Loucy (cell line): ENCODE measurements around the gene HMG20B.

Experiments
- EZH2phosphoT487 ChIP-seq: fragments of 200-600 bp; IDR thresholded peaks from 2 replicates; pipeline ENCODE4 v1.6.1; 2018; ENCODE audit warnings: antibody characterized with exemption, mild to moderate bottlenecking, moderate library complexity, borderline replicate concordance
- TF ChIP-seq, protein P1 (sequence below): fragments of 200-600 bp; sonication (generic); conservative IDR thresholded peaks from 2 replicates; pipeline ENCODE4 v1.5.1; 2014; ENCODE audit warnings: mild to moderate bottlenecking, antibody characterized with exemption, low read length

GRCh38 chr19:3606174-3606689, 33.5 kb downstream of the HMG20B start:
- TF ChIP-seq, protein P1, sequence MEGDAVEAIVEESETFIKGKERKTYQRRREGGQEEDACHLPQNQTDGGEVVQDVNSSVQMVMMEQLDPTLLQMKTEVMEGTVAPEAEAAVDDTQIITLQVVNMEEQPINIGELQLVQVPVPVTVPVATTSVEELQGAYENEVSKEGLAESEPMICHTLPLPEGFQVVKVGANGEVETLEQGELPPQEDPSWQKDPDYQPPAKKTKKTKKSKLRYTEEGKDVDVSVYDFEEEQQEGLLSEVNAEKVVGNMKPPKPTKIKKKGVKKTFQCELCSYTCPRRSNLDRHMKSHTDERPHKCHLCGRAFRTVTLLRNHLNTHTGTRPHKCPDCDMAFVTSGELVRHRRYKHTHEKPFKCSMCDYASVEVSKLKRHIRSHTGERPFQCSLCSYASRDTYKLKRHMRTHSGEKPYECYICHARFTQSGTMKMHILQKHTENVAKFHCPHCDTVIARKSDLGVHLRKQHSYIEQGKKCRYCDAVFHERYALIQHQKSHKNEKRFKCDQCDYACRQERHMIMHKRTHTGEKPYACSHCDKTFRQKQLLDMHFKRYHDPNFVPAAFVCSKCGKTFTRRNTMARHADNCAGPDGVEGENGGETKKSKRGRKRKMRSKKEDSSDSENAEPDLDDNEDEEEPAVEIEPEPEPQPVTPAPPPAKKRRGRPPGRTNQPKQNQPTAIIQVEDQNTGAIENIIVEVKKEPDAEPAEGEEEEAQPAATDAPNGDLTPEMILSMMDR, result no peak
- TF ChIP-seq EZH2phosphoT487, result no peak
